GM23338 (cell line): ENCODE data around the gene BTBD19.

ENCODE experiments used
- CREB1 ChIP-seq: fragments of 250-450 bp; sonication (Bioruptor Pico); IDR thresholded peaks from 2 replicates; pipeline ENCODE4 v1.5.0; 2020; ENCODE audit warnings: low read depth, mild to moderate bottlenecking, moderate library complexity
- EZH2 ChIP-seq: fragments of 200-600 bp; sonication (generic); IDR thresholded peaks from one replicate; pipeline ENCODE4 v1.8.0; 2017; ENCODE audit warnings: antibody characterized with exemption, mild to moderate bottlenecking, low read depth; ENCODE audit not compliant: unreplicated experiment
- EZH2phosphoT487 ChIP-seq: fragments of 200-600 bp; sonication (generic); IDR thresholded peaks from one replicate; pipeline ENCODE4 v1.8.1; 2018; ENCODE audit warnings: antibody characterized with exemption; ENCODE audit not compliant: unreplicated experiment
- JUNB ChIP-seq: IDR thresholded peaks from one replicate; pipeline ENCODE4 v1.6.1; 2016; ENCODE audit warnings: antibody characterized with exemption; ENCODE audit not compliant: unreplicated experiment
- NANOG ChIP-seq: IDR thresholded peaks from 2 replicates; pipeline ENCODE4 v1.6.1; 2016; ENCODE audit warnings: antibody characterized with exemption, borderline replicate concordance
- POLR2AphosphoS5 ChIP-seq: IDR thresholded peaks from 2 replicates; pipeline ENCODE4 v1.6.1; 2016; ENCODE audit warnings: antibody characterized with exemption, low read depth
- STAT1 ChIP-seq: IDR thresholded peaks from one replicate; pipeline ENCODE4 v1.6.1; 2016; ENCODE audit warnings: antibody characterized with exemption; ENCODE audit not compliant: unreplicated experiment
- ZNF114 ChIP-seq: fragments of 250-450 bp; sonication (Bioruptor Pico); IDR thresholded peaks from 2 replicates; pipeline ENCODE4 v1.5.0; 2020; ENCODE audit warnings: mild to moderate bottlenecking, moderate library complexity
- ZNF331 ChIP-seq: fragments of 250-450 bp; sonication (Bioruptor Pico); IDR thresholded peaks from 2 replicates; pipeline ENCODE4 v1.5.0; 2020; ENCODE audit warnings: low read depth, mild to moderate bottlenecking, moderate library complexity
- TF ChIP-seq, protein P1 (sequence below), 2 experiments: fragments of 200-600 bp in 1 of 2; sonication (generic) in 1 of 2; conservative IDR thresholded peaks; 2 replicates each; pipeline versions ENCODE4 v1.5.1 to v1.6.1; 2016 to 2017; ENCODE audit warnings: antibody characterized with exemption in 2 of 2, low read depth in 2 of 2, mild to moderate bottlenecking in 2 of 2, moderate library complexity in 1 of 2
- TF ChIP-seq, protein P2 (sequence below): IDR thresholded peaks from one replicate; pipeline ENCODE4 v1.6.1; 2018; ENCODE audit warnings: antibody characterized with exemption; ENCODE audit not compliant: unreplicated experiment
- TF ChIP-seq, protein P3 (sequence below): IDR thresholded peaks from 2 replicates; pipeline ENCODE4 v1.6.1; 2016; ENCODE audit warnings: antibody characterized with exemption
- TF ChIP-seq, protein P4 (sequence below): fragments of 250-450 bp; sonication (Bioruptor Pico); IDR thresholded peaks from 2 replicates; pipeline ENCODE4 v1.5.0; 2020; ENCODE audit warnings: mild to moderate bottlenecking, moderate library complexity

DNA sequence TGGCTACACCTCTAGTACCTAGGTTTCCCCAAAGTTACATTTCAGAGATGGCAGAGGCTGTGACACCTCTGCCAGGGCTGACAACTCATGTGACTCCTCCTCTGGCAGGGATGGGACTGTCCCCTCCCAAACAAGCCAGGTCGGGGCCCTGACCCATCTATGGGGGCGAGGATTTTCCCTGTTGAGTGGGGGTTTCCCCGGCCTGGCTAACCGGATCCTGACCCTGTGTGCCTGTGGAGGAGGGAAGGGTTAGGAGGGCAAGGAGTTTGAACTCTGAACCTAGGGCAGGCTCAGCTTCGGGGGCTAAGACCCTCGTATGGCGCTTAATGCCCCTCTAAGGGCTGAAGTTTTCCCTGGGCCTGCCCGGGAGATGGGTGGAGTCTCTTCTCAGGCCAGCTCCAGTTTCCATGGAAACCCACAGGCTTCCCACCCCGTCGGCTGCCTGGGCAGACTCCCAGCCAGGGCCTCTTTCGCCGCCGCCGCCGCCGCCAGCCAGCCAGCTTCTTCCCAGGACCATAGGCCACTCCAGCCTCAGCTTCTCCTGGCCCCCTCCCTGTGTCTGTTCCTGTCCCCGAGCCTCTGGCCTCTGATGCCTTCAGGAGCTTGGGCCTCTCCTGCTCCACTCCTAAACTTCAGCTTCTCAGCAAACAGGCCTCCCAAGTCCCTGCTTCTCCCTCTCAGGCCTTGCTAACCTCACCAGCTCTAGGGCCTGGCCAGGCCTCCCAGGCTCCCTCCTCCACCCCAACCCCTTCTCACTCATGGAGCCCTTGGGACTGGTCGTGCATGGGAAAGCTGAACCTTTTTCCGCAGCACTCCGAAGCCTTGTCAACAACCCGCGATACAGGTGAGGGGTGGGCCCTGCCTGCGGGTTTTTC, at the start of gene BTBD19:
- TF ChIP-seq, protein P1, sequence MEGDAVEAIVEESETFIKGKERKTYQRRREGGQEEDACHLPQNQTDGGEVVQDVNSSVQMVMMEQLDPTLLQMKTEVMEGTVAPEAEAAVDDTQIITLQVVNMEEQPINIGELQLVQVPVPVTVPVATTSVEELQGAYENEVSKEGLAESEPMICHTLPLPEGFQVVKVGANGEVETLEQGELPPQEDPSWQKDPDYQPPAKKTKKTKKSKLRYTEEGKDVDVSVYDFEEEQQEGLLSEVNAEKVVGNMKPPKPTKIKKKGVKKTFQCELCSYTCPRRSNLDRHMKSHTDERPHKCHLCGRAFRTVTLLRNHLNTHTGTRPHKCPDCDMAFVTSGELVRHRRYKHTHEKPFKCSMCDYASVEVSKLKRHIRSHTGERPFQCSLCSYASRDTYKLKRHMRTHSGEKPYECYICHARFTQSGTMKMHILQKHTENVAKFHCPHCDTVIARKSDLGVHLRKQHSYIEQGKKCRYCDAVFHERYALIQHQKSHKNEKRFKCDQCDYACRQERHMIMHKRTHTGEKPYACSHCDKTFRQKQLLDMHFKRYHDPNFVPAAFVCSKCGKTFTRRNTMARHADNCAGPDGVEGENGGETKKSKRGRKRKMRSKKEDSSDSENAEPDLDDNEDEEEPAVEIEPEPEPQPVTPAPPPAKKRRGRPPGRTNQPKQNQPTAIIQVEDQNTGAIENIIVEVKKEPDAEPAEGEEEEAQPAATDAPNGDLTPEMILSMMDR (conservative IDR thresholded peaks at IDR 0.05; ENCODE audit: low read depth in 2 of 2), result no peak
- TF ChIP-seq, protein P2, sequence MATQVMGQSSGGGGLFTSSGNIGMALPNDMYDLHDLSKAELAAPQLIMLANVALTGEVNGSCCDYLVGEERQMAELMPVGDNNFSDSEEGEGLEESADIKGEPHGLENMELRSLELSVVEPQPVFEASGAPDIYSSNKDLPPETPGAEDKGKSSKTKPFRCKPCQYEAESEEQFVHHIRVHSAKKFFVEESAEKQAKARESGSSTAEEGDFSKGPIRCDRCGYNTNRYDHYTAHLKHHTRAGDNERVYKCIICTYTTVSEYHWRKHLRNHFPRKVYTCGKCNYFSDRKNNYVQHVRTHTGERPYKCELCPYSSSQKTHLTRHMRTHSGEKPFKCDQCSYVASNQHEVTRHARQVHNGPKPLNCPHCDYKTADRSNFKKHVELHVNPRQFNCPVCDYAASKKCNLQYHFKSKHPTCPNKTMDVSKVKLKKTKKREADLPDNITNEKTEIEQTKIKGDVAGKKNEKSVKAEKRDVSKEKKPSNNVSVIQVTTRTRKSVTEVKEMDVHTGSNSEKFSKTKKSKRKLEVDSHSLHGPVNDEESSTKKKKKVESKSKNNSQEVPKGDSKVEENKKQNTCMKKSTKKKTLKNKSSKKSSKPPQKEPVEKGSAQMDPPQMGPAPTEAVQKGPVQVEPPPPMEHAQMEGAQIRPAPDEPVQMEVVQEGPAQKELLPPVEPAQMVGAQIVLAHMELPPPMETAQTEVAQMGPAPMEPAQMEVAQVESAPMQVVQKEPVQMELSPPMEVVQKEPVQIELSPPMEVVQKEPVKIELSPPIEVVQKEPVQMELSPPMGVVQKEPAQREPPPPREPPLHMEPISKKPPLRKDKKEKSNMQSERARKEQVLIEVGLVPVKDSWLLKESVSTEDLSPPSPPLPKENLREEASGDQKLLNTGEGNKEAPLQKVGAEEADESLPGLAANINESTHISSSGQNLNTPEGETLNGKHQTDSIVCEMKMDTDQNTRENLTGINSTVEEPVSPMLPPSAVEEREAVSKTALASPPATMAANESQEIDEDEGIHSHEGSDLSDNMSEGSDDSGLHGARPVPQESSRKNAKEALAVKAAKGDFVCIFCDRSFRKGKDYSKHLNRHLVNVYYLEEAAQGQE, result no peak
- no peak for TF ChIP-seq EZH2phosphoT487
- TF ChIP-seq CREB1 (CRISPR knock-in tag), result no peak
- TF ChIP-seq EZH2, result no peak
- TF ChIP-seq POLR2AphosphoS5, result no peak
- no peak for TF ChIP-seq STAT1
- no peak for TF ChIP-seq NANOG
- TF ChIP-seq, protein P3, sequence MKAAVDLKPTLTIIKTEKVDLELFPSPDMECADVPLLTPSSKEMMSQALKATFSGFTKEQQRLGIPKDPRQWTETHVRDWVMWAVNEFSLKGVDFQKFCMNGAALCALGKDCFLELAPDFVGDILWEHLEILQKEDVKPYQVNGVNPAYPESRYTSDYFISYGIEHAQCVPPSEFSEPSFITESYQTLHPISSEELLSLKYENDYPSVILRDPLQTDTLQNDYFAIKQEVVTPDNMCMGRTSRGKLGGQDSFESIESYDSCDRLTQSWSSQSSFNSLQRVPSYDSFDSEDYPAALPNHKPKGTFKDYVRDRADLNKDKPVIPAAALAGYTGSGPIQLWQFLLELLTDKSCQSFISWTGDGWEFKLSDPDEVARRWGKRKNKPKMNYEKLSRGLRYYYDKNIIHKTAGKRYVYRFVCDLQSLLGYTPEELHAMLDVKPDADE, result no peak
- no peak for TF ChIP-seq JUNB
- TF ChIP-seq ZNF331 (CRISPR knock-in tag), result no peak
- TF ChIP-seq ZNF114 (CRISPR knock-in tag), result no peak
- TF ChIP-seq, protein P4, sequence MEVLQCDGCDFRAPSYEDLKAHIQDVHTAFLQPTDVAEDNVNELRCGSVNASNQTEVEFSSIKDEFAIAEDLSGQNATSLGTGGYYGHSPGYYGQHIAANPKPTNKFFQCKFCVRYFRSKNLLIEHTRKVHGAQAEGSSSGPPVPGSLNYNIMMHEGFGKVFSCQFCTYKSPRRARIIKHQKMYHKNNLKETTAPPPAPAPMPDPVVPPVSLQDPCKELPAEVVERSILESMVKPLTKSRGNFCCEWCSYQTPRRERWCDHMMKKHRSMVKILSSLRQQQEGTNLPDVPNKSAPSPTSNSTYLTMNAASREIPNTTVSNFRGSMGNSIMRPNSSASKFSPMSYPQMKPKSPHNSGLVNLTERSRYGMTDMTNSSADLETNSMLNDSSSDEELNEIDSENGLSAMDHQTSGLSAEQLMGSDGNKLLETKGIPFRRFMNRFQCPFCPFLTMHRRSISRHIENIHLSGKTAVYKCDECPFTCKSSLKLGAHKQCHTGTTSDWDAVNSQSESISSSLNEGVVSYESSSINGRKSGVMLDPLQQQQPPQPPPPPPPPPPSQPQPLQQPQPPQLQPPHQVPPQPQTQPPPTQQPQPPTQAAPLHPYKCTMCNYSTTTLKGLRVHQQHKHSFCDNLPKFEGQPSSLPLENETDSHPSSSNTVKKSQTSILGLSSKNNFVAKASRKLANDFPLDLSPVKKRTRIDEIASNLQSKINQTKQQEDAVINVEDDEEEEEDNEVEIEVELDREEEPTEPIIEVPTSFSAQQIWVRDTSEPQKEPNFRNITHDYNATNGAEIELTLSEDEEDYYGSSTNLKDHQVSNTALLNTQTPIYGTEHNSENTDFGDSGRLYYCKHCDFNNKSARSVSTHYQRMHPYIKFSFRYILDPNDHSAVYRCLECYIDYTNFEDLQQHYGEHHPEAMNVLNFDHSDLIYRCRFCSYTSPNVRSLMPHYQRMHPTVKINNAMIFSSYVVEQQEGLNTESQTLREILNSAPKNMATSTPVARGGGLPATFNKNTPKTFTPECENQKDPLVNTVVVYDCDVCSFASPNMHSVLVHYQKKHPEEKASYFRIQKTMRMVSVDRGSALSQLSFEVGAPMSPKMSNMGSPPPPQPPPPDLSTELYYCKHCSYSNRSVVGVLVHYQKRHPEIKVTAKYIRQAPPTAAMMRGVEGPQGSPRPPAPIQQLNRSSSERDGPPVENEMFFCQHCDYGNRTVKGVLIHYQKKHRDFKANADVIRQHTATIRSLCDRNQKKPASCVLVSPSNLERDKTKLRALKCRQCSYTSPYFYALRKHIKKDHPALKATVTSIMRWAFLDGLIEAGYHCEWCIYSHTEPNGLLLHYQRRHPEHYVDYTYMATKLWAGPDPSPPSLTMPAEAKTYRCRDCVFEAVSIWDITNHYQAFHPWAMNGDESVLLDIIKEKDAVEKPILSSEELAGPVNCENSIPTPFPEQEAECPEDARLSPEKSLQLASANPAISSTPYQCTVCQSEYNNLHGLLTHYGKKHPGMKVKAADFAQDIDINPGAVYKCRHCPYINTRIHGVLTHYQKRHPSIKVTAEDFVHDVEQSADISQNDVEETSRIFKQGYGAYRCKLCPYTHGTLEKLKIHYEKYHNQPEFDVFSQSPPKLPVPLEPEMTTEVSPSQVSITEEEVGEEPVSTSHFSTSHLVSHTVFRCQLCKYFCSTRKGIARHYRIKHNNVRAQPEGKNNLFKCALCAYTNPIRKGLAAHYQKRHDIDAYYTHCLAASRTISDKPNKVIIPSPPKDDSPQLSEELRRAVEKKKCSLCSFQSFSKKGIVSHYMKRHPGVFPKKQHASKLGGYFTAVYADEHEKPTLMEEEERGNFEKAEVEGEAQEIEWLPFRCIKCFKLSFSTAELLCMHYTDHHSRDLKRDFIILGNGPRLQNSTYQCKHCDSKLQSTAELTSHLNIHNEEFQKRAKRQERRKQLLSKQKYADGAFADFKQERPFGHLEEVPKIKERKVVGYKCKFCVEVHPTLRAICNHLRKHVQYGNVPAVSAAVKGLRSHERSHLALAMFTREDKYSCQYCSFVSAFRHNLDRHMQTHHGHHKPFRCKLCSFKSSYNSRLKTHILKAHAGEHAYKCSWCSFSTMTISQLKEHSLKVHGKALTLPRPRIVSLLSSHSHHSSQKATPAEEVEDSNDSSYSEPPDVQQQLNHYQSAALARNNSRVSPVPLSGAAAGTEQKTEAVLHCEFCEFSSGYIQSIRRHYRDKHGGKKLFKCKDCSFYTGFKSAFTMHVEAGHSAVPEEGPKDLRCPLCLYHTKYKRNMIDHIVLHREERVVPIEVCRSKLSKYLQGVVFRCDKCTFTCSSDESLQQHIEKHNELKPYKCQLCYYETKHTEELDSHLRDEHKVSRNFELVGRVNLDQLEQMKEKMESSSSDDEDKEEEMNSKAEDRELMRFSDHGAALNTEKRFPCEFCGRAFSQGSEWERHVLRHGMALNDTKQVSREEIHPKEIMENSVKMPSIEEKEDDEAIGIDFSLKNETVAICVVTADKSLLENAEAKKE (CRISPR knock-in tag), result no peak
